Common myeloid progenitor, CD34-positive (primary cell): Measurements from ENCODE around the gene ERBB4.

Source experiments
- CTCF ChIA-PET: fragments of 350-600 bp; sonication (Branson Sonifier 250); formaldehyde crosslinking; loops from one replicate; lab custom pipeline; 2021; ENCODE audit warnings: antibody characterized with exemption; lab: Charles Lee
- POLR2A ChIA-PET: fragments of 350-600 bp; sonication (Branson Sonifier 250); formaldehyde crosslinking; loops from one replicate; lab custom pipeline; 2021; ENCODE audit warnings: antibody characterized with exemption; lab: Charles Lee
- DNase-seq, 3 donors: peaks; one replicate each; pipeline versions ENCODE4 v3.0.0 to v3.0.0-alpha.2; 2013
- H3K27ac ChIP-seq, 2 experiments: 1 replicate in 1 of 2; 2 replicates in 1 of 2; pipeline ENCODE4 v1.7.0; 2013; ENCODE audit warnings: inconsistent platforms in 2 of 2, low read length in 2 of 2, mild to moderate bottlenecking in 2 of 2, low read depth in 1 of 2, moderate library complexity in 1 of 2; ENCODE audit not compliant: severe bottlenecking in 2 of 2, insufficient read depth in 1 of 2, poor library complexity in 1 of 2
- H3K27me3 ChIP-seq, 5 experiments: replicated peaks in 2 of 5; 1 replicate in 3 of 5; 2 replicates in 2 of 5; pipeline versions ENCODE4 v1.6.1 to v1.7.0; 2013; ENCODE audit warnings: low read length in 4 of 5, mild to moderate bottlenecking in 2 of 5, moderate library complexity in 2 of 5, inconsistent platforms in 1 of 5; ENCODE audit not compliant: insufficient read depth in 5 of 5, control insufficient read depth in 4 of 5
- H3K36me3 ChIP-seq, 4 experiments: 1 replicate in 2 of 4; 2 replicates in 2 of 4; pipeline versions ENCODE4 v1.6.1 to v1.7.0; 2013; ENCODE audit warnings: low read length in 3 of 4, control low read depth in 1 of 4, mild to moderate bottlenecking in 1 of 4; ENCODE audit not compliant: control insufficient read depth in 4 of 4, insufficient read depth in 4 of 4
- H3K4me1 ChIP-seq, 4 experiments: 1 replicate in 3 of 4; 2 replicates in 1 of 4; pipeline versions ENCODE4 v1.6.1 to v1.7.1; 2013; ENCODE audit warnings: low read length in 3 of 4, mild to moderate bottlenecking in 3 of 4, control low read depth in 1 of 4, inconsistent platforms in 1 of 4, moderate library complexity in 1 of 4; ENCODE audit not compliant: control insufficient read depth in 4 of 4, insufficient read depth in 4 of 4; ENCODE audit errors: control extremely low read depth in 1 of 4
- H3K4me3 ChIP-seq, 7 experiments: 1 replicate in 4 of 7; 2 replicates in 3 of 7; pipeline versions ENCODE4 v1.5.1 to v1.7.0; 2013; ENCODE audit warnings: mild to moderate bottlenecking in 7 of 7, low read length in 6 of 7, moderate library complexity in 6 of 7, inconsistent platforms in 2 of 7, low read depth in 2 of 7, control low read depth in 1 of 7; ENCODE audit not compliant: insufficient read depth in 4 of 7, control insufficient read depth in 1 of 7; ENCODE audit errors: extremely low read depth in 1 of 7
- H3K9me3 ChIP-seq, 5 experiments: 1 replicate in 4 of 5; 2 replicates in 1 of 5; pipeline versions ENCODE4 v1.6.1 to v1.7.1; 2013; ENCODE audit warnings: low read length in 4 of 5, mild to moderate bottlenecking in 2 of 5, inconsistent platforms in 1 of 5, low read depth in 1 of 5, moderate library complexity in 1 of 5; ENCODE audit not compliant: control insufficient read depth in 4 of 5, insufficient read depth in 2 of 5; ENCODE audit errors: control extremely low read depth in 1 of 5
- WGBS: methylation state at CpG from one replicate; pipeline ENCODE4 v1.1.5; 2013; ENCODE audit not compliant: insufficient coverage; 5-methylcytosine and 5-hydroxymethylcytosine counted together

ERBB4 gene

DNA sequence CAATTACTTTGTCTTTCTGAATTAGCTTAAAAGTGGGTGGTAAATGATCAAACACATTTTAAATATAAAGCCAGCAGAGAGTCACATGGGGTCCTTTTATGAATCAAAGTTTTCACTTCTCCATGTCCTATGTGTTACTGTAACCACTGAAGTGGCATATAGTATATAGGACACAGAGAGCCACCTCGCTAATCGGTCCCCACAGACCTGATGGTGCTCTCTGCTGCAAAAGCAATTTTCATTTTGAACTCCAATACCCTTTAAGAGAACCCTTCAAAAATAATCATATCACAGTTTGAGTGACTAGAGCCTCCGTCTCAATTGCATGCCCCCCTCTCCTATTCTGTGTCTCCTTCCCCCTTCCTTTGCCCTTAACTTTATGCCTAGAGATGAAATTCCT, 272.8 kb downstream of the ERBB4 start:
- ChIA-PET CTCF (interaction anchor here (0.8 kb wide), 1 partner anchor 17 kb away, joined by 3 read pairs; no protein-coding TSS in a partner anchor), POLR2A (no interaction called here)
- Histone ChIP-seq H3K4me1 (no peaks in the 10 kb centered on the region), H3K4me3 (no peak overlapping the region), H3K9me3 (no peaks in the 10 kb centered on the region), H3K36me3 (no peaks in the 10 kb centered on the region), H3K27me3 (no peaks in the 10 kb centered on the region), H3K27ac (no peak overlapping the region)
- WGBS, result no CpG with 5 or more reads among the region's 3 CpGs
- no peak for DNase-seq

- POLR2A ChIA-PET, result no interaction called here
These were observed 274.4 kb downstream of the ERBB4 start for GRCh38 chr2:212264187-212264586.

DNA sequence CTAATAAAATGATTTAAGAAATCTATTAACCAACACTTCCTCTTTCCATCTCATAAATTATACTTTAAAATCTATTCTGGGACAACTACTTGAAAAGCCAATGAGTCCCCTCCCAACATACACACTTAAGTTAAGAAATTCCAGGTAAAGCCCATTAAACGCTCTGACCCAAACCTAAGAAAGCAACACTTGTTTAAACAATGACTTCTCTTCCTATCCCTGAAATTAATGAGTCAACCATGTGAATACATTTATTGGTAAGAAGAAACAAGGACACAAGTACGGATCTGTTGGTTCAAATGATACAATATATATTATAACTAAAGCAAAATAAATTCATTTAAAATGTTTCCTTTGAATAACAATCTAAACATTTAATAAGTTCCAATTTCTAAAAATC, 279.4 kb downstream of the ERBB4 start:
- Histone ChIP-seq H3K27ac (no peak overlapping the region), H3K9me3 (no peaks in the 10 kb centered on the region), H3K4me1 (no peaks in the 10 kb centered on the region), H3K27me3 (no peaks in the 10 kb centered on the region), H3K4me3 (no peak overlapping the region), H3K36me3 (no peaks in the 10 kb centered on the region)
- ChIA-PET CTCF (no interaction called here), POLR2A (no interaction called here)
- WGBS, result no CpG with 5 or more reads among the region's 2 CpGs
- no peak for DNase-seq

More at GRCh38 chr2:212264187-212264586, 274.4 kb downstream of the ERBB4 start:
- 100% methylated on average over 3 of the region's 3 CpGs for WGBS
- Histone ChIP-seq H3K27me3 (no peaks in the 10 kb centered on the region), H3K4me1 (no peaks in the 10 kb centered on the region), H3K9me3 (no peaks in the 10 kb centered on the region), H3K36me3 (no peaks in the 10 kb centered on the region), H3K4me3 (no peak overlapping the region), H3K27ac (no peak overlapping the region)
- CTCF ChIA-PET, result no interaction called here
- DNase-seq, result no peak

DNA sequence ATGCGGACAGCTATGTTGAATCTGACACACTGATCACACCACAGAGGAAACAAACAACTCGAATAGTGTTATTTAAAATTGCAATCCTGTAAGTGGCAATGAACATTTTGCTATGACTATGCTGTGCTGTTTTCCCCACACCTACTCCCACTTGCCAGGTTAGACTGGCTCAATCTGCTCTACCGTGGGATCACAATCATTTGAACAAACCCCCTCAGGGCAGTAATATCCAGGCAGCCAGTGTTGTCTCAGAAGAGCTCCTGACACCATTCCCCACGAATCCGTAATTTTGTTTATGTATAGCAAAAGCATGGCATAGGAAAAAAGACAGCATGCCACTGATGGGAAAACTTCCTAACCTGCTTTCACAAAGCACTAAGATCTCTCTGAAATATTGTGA, 284.3 kb downstream of the ERBB4 start:
- POLR2A ChIA-PET, result no interaction called here
- Histone ChIP-seq H3K4me3 (no peak overlapping the region), H3K4me1 (no peaks in the 10 kb centered on the region), H3K27me3 (no peaks in the 10 kb centered on the region), H3K9me3 (no peaks in the 10 kb centered on the region), H3K27ac (no peak overlapping the region), H3K36me3 (no peaks in the 10 kb centered on the region)
- no peak for DNase-seq
- WGBS, result 93% methylated on average over 2 of the region's 5 CpGs
- CTCF ChIA-PET, result no interaction called here

DNA sequence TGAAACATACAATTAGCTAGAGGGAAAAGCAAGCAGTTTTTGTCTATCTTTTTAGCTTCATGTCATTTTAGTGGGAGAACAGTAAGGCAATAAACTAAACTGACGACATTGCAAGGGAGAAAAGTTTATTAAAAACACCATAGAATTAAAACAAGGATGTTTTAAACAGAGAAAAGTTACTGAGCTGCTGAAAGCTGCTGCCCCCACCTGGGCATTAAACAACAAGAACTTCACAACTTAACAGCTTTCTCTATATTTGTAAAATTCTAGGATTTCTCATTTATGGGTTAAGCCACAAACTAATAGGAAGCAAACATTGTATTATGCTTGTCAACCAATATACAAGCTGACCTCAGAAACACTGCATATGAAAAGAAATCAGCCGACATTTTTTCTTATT, 289.2 kb downstream of the ERBB4 start:
- no peak for DNase-seq
- H3K27ac ChIP-seq, result no peak overlapping the region
- WGBS, result no CpG with 5 or more reads among the region's 2 CpGs
- no peaks in the 10 kb centered on the region for H3K4me1 ChIP-seq
- no peaks in the 10 kb centered on the region for H3K36me3 ChIP-seq
- H3K9me3 ChIP-seq, result no peaks in the 10 kb centered on the region
- ChIA-PET POLR2A (no interaction called here), CTCF (interaction anchor here (0.9 kb wide), 1 partner anchor 16 kb away, joined by 3 read pairs; no protein-coding TSS in a partner anchor)
- H3K4me3 ChIP-seq, result no peak overlapping the region
- H3K27me3 ChIP-seq, result peaks cover 0 to 2% (median 0%) of the 10 kb centered on the region in 5 experiments

DNA sequence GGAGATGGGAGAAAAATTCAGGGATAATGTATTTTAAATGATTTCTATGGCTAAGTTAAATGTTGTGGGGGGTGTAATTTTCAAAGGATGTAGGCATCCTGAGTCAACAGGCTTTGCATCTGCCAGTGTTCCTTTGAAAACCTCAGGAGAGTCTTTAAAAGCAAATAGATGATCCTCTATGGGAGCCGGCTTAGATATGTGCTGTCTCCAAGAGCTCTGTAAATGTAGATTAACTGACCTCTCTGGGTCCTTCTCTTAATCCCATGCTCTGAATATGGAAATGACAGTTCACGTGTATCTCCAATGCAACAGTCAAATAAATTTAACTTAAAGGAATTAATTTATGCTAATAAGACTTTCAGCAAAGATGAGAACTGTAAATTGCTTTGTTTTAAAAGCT, 292.7 kb downstream of the ERBB4 start:
- Histone ChIP-seq H3K9me3 (no peaks in the 10 kb centered on the region), H3K4me1 (no peaks in the 10 kb centered on the region), H3K4me3 (no peak overlapping the region), H3K36me3 (no peaks in the 10 kb centered on the region), H3K27me3 (peaks cover 0 to 2% (median 0%) of the 10 kb centered on the region in 5 experiments), H3K27ac (no peak overlapping the region)
- POLR2A ChIA-PET, result no interaction called here
- no peak for DNase-seq
- 29% methylated on average over 1 of the region's 2 CpGs for WGBS
- CTCF ChIA-PET, result no interaction called here

- Histone ChIP-seq H3K36me3 (no peaks in the 10 kb centered on the region), H3K27me3 (peaks cover 0 to 2% (median 0%) of the 10 kb centered on the region in 5 experiments), H3K4me3 (no peak overlapping the region), H3K9me3 (no peaks in the 10 kb centered on the region), H3K27ac (no peak overlapping the region), H3K4me1 (no peaks in the 10 kb centered on the region)
- ChIA-PET CTCF (no interaction called here), POLR2A (no interaction called here)
- no peak for DNase-seq
- no CpG with 5 or more reads among the region's 1 CpG for WGBS
These were observed 295.9 kb downstream of the ERBB4 start for GRCh38 chr2:212242724-212243123.
